Measurements from ENCODE around the gene SUPT6H.

- no peak for TF ChIP-seq POLR2A (IDR thresholded peaks at IDR 0.05)
- TF ChIP-seq CTCF (IDR thresholded peaks at IDR 0.05), result no peak
These were observed 35.2 kb upstream of the SUPT6H start for GRCh38 chr17:28626818-28627217.
